ENCODE results near the gene SLCO4A1.

SLCO4A1 gene

GRCh38 chr20:62645613-62646012 lies 3.3 kb downstream of the SLCO4A1 start:
- DNase-seq (ENCODE audit: low spot score) = no peak
- no peak overlapping the region for H3K4me3 ChIP-seq
- no peak for TF ChIP-seq CTCF (IDR thresholded peaks at IDR 0.05)
- no peak overlapping the region for H3K27ac ChIP-seq

GRCh38 chr20:62646851-62647520 lies 4.7 kb downstream of the SLCO4A1 start:
- Histone ChIP-seq H3K27ac (peak overlapping the region in 1 of 2 donors; percentile 67), H3K4me3 (no peak overlapping the region)
- DNase-seq (ENCODE audit: low spot score) = no peak
- TF ChIP-seq CTCF (IDR thresholded peaks at IDR 0.05) = no peak

- Histone ChIP-seq H3K27ac (peak overlapping the region in 1 of 2 donors; percentile 67), H3K4me3 (no peak overlapping the region)
- TF ChIP-seq CTCF (IDR thresholded peaks at IDR 0.05) = no peak
- no peak for DNase-seq (ENCODE audit: low spot score)
These were observed 5.4 kb downstream of the SLCO4A1 start for GRCh38 chr20:62647521-62648317.

- no peak overlapping the region for H3K4me3 ChIP-seq
- DNase-seq (ENCODE audit: low spot score) = no peak
- TF ChIP-seq CTCF (IDR thresholded peaks at IDR 0.05) = no peak
- H3K27ac ChIP-seq = peak overlapping the region in 1 of 2 donors; percentile 67
These were observed 6.2 kb downstream of the SLCO4A1 start for GRCh38 chr20:62648318-62648995.

GRCh38 chr20:62649140-62649539 lies 6.8 kb downstream of the SLCO4A1 start:
- peak overlapping the region in 1 of 2 donors; percentile 67 for H3K27ac ChIP-seq
- no peak for DNase-seq (ENCODE audit: low spot score)
- TF ChIP-seq CTCF (IDR thresholded peaks at IDR 0.05) = no peak
- H3K4me3 ChIP-seq = no peak overlapping the region

- no peak for TF ChIP-seq CTCF (IDR thresholded peaks at IDR 0.05)
- DNase-seq (ENCODE audit: low spot score) = no peak
- Histone ChIP-seq H3K4me3 (no peak overlapping the region), H3K27ac (peak overlapping the region in 1 of 2 donors; percentile 89)
These were observed 8.4 kb downstream of the SLCO4A1 start for GRCh38 chr20:62650551-62651284.
